ENCODE measurements around the gene CATSPERZ. TPM values are rescaled to one million over a fixed set of nuclear protein-coding genes. Genes with fewer than 3 reads are reported as not detected.

Gene CATSPERZ
- total RNA-seq, 1 donor from 2014 or later: 1.0 TPM

- Mint-ChIP-seq H3K27me3 (ENCODE audit: low read depth) (no peaks in the 10 kb centered on the region), H3K4me1 (ENCODE audit: low read depth) (peaks cover 9% of the 10 kb centered on the region), H3K27ac (ENCODE audit: unreplicated experiment) (no peak overlapping the region), H3K9me3 (ENCODE audit: low read depth) (no peaks in the 10 kb centered on the region), H3K4me3 (ENCODE audit: unreplicated experiment) (no peak overlapping the region), H3K36me3 (ENCODE audit: low read depth) (no peaks in the 10 kb centered on the region)
- TF ChIP-seq, protein P1, sequence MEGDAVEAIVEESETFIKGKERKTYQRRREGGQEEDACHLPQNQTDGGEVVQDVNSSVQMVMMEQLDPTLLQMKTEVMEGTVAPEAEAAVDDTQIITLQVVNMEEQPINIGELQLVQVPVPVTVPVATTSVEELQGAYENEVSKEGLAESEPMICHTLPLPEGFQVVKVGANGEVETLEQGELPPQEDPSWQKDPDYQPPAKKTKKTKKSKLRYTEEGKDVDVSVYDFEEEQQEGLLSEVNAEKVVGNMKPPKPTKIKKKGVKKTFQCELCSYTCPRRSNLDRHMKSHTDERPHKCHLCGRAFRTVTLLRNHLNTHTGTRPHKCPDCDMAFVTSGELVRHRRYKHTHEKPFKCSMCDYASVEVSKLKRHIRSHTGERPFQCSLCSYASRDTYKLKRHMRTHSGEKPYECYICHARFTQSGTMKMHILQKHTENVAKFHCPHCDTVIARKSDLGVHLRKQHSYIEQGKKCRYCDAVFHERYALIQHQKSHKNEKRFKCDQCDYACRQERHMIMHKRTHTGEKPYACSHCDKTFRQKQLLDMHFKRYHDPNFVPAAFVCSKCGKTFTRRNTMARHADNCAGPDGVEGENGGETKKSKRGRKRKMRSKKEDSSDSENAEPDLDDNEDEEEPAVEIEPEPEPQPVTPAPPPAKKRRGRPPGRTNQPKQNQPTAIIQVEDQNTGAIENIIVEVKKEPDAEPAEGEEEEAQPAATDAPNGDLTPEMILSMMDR (IDR thresholded peaks at IDR 0.05): no peak
- no peak for DNase-seq (ENCODE audit: low spot score)
These were observed 51.0 kb downstream of the CATSPERZ start for GRCh38 chr11:64351136-64351631.

DNA sequence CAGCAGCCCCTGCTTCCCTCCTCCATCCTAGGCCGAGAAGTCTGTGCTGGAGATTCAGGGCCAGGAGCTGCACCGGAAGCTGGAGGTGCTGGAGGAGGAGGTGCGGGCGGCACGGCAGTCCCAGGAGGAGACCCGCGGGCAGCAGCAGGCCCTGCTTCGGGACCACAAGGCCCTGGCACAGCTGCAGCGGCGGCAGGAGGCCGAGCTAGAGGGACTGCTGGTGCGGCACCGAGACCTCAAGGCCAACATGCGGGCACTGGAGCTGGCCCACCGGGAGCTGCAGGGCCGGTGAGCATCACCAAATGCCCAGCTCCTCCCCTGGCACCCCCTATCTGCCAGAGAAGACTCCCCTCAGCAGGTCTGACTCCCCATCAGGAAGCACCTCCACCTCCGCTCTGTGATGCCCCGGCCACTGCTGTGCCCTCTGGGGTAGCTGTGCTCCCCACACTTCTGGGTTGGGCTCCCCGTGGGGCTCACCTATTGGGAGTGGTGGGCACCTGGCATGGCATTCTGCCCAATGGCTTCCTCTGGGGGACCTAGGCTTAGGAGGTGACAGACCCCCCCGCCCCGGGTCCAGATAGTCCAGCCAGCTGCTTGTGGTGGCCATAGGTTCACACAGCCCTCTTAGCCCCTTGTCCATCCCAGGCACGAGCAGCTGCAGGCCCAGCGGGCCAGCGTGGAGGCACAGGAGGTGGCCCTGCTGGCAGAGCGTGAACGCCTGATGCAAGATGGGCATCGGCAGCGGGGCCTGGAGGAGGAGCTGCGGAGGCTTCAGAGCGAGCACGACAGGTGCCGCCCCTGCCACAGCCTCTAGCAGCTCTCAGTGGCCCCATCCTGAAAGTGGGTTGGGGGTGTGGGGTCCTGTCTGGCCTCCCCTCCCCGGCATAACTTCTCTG lies 52.2 kb downstream of the CATSPERZ start:
- TF ChIP-seq, protein P1 (IDR thresholded peaks at IDR 0.05): no peak
- Mint-ChIP-seq H3K36me3 (ENCODE audit: low read depth) (no peaks in the 10 kb centered on the region), H3K4me3 (ENCODE audit: unreplicated experiment) (no peak overlapping the region), H3K27ac (ENCODE audit: unreplicated experiment) (no peak overlapping the region), H3K9me3 (ENCODE audit: low read depth) (no peaks in the 10 kb centered on the region), H3K4me1 (ENCODE audit: low read depth) (peaks cover 13% of the 10 kb centered on the region), H3K27me3 (ENCODE audit: low read depth) (no peaks in the 10 kb centered on the region)
- DNase-seq (ENCODE audit: low spot score): no peak

- peaks cover 20% of the 10 kb centered on the region for H3K4me1 Mint-ChIP-seq (ENCODE audit: low read depth)
- TF ChIP-seq, protein P1 (IDR thresholded peaks at IDR 0.05): no peak
- H3K9me3 Mint-ChIP-seq (ENCODE audit: low read depth): no peaks in the 10 kb centered on the region
- H3K27ac Mint-ChIP-seq (ENCODE audit: unreplicated experiment): no peak overlapping the region
- no peaks in the 10 kb centered on the region for H3K27me3 Mint-ChIP-seq (ENCODE audit: low read depth)
- H3K4me3 Mint-ChIP-seq (ENCODE audit: unreplicated experiment): no peak overlapping the region
- peak; percentile 91 for DNase-seq (ENCODE audit: low spot score)
- H3K36me3 Mint-ChIP-seq (ENCODE audit: low read depth): no peaks in the 10 kb centered on the region
These were observed 53.0 kb downstream of the CATSPERZ start for GRCh38 chr11:64352995-64353714.

DNA sequence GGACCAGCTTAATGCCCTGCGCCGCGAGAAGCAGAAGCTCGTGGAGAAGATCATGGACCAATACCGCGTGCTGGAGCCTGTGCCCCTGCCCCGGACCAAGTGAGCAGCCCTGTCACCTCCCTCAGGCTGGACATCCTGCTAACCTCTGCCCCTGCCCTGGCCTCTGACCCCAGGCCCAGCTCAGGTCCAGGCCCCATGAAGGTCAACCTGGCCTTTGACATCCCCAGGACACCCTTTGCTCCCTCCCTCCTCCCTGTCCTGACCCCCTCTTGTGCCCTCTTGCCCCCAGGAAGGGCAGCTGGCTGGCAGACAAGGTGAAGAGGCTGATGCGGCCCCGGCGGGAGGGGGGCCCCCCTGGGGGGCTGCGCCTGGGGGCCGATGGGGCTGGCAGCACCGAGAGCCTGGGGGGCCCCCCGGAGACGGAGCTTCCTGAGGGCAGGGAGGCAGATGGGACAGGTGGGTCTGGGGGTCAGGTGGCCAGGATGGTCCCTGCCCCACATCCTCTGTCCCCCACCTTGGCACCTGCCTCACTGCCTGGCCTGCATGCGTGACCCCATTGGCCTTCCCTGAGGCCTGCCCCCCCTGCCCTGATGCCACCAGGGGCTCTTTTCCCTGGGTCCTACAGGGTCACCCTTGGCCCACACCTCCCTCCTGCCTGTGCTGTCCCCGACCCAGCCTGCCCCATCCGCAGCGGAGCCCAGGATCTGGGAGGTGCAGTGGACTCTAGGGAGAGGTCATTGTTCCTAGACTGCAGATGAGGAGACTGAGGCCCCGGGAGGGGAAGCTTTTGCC lies 53.8 kb downstream of the CATSPERZ start:
- no peaks in the 10 kb centered on the region for H3K36me3 Mint-ChIP-seq (ENCODE audit: low read depth)
- TF ChIP-seq, protein P1 (IDR thresholded peaks at IDR 0.05): no peak
- DNase-seq (ENCODE audit: low spot score): no peak
- peaks cover 25% of the 10 kb centered on the region for H3K4me1 Mint-ChIP-seq (ENCODE audit: low read depth)
- H3K27me3 Mint-ChIP-seq (ENCODE audit: low read depth): no peaks in the 10 kb centered on the region
- no peak overlapping the region for H3K27ac Mint-ChIP-seq (ENCODE audit: unreplicated experiment)
- no peaks in the 10 kb centered on the region for H3K9me3 Mint-ChIP-seq (ENCODE audit: low read depth)
- no peak overlapping the region for H3K4me3 Mint-ChIP-seq (ENCODE audit: unreplicated experiment)

Small RNA genes within 50 kb of the gene (microRNA-seq; reads per million reads assigned to microRNA genes)
- gene MIR7155 (ENCODE audit: borderline number of aligned reads): not detected

Other genes with a start within 250 kb of the CATSPERZ start
- gene MACROD1, start 134.2 kb upstream of the CATSPERZ start, total RNA-seq: 15.7 to 20.6 TPM (median 16.9 TPM) in 3 replicates
- gene STIP1, start 114.2 kb upstream of the CATSPERZ start, total RNA-seq: 108 to 129 TPM (median 109 TPM) in 3 replicates
- 1.0 to 1.5 TPM (median 1.5 TPM) in 3 replicates for gene FERMT3, start 93.6 kb upstream of the CATSPERZ start, total RNA-seq
- 37.9 to 45.7 TPM (median 42.2 TPM) in 3 replicates for gene TRPT1, start 74.2 kb upstream of the CATSPERZ start, total RNA-seq
- gene NUDT22, start 74.1 kb upstream of the CATSPERZ start, total RNA-seq: 42.1 to 56.6 TPM (median 49.9 TPM) in 3 replicates
- 27.0 to 31.6 TPM (median 28.9 TPM) in 3 replicates for gene DNAJC4, start 69.8 kb upstream of the CATSPERZ start, total RNA-seq
- 165 to 209 TPM (median 168 TPM) in 3 replicates for gene VEGFB, start 65.8 kb upstream of the CATSPERZ start, total RNA-seq
- 42.1 to 54.3 TPM (median 43.0 TPM) in 3 replicates for gene FKBP2, start 59.3 kb upstream of the CATSPERZ start, total RNA-seq
- gene PPP1R14B, start 53.4 kb upstream of the CATSPERZ start, total RNA-seq: 280 to 358 TPM (median 322 TPM) in 3 replicates
- gene PLCB3, start 48.8 kb upstream of the CATSPERZ start, total RNA-seq: 35.5 to 51.4 TPM (median 47.2 TPM) in 3 replicates
- gene BAD, start 15.7 kb upstream of the CATSPERZ start, total RNA-seq: 55.5 to 58.8 TPM (median 56.8 TPM) in 3 replicates
- gene GPR137, start 14.5 kb upstream of the CATSPERZ start, total RNA-seq: 57.8 to 64.8 TPM (median 59.2 TPM) in 3 replicates
- 0.22 to 0.39 TPM in 2 of 3 replicates, not detected in the other for gene KCNK4, start 9.1 kb upstream of the CATSPERZ start, total RNA-seq
- 25.6 to 30.7 TPM (median 29.6 TPM) in 3 replicates for gene ESRRA, start 5.2 kb downstream of the CATSPERZ start, total RNA-seq
- 122 to 182 TPM (median 126 TPM) in 3 replicates for gene TRMT112, start 17.2 kb downstream of the CATSPERZ start, total RNA-seq
- gene PRDX5, start 17.8 kb downstream of the CATSPERZ start, total RNA-seq: 181 to 234 TPM (median 232 TPM) in 3 replicates
- gene CCDC88B, start 39.8 kb downstream of the CATSPERZ start, total RNA-seq: 0.82 to 1.3 TPM (median 0.99 TPM) in 3 replicates
- gene RPS6KA4, start 58.8 kb downstream of the CATSPERZ start, total RNA-seq: 32.7 to 43.6 TPM (median 34.9 TPM) in 3 replicates